ENCODE data around the gene CDH4. TPM values are rescaled to one million over a fixed set of nuclear protein-coding genes. Genes with fewer than 3 reads are reported as not detected.

CDH4 gene
- polyA plus RNA-seq, 1 donor (not counting 4 experiments of a cell fraction or from before 2014, with no cell fraction given) = 2.2 TPM

DNA sequence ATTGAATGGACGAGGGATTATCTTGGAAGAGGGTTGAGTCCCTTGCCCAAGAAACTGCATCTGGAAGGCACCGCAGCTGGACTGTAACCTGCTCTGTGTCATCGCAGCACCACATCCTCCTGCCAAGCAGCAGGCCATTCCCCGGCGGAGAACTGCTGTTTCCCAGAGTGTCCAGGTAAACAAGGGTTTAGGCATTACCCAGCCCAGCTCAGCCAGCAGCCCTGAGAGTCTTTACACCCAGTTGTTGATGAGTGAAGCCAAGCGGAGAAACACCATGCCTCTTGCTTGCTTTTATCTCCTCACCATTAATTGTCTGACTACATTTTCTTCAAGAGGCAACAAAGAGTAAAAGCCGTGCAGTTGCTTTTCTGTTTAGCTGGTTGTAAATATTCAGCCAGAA is 104.1 kb downstream of the CDH4 start:
- Histone ChIP-seq H3K4me2 (ENCODE audit: control insufficient read depth, extremely low read depth, insufficient read depth, low read depth, low read length) (no peak overlapping the region), H3K36me3 (ENCODE audit: control insufficient read depth in 2 of 2, extremely low read depth in 1 of 2, insufficient read depth in 2 of 2, low read length in 2 of 2) (peaks cover 0 to 4% of the 10 kb centered on the region in 2 experiments), H3K9me1 (ENCODE audit: control insufficient read depth, extremely low read depth, insufficient read depth, low read length) (peaks cover 4% of the 10 kb centered on the region), H3K9ac (ENCODE audit: control insufficient read depth, extremely low read depth, insufficient read depth, low read length) (no peak overlapping the region), H3K4me3 (ENCODE audit: control insufficient read depth in 2 of 3, extremely low read depth in 1 of 3, insufficient read depth in 2 of 3, low read depth in 1 of 3, low read length in 3 of 3) (no peak overlapping the region), H4K20me1 (ENCODE audit: control insufficient read depth, extremely low read depth, insufficient read depth, low read length) (peaks cover 14% of the 10 kb centered on the region), H3K79me2 (ENCODE audit: control insufficient read depth, insufficient read depth, low read length) (no peaks in the 10 kb centered on the region), H2AFZ (ENCODE audit: control insufficient read depth, low read length) (no peak overlapping the region), H3K27ac (ENCODE audit: control insufficient read depth, insufficient read depth, low read length) (no peak overlapping the region), H3K9me3 (ENCODE audit: control insufficient read depth, low read depth, low read length) (no peaks in the 10 kb centered on the region), H3K4me1 (ENCODE audit: control insufficient read depth, extremely low read depth, insufficient read depth, low read length) (peaks cover 30% of the 10 kb centered on the region), H3K27me3 (ENCODE audit: control insufficient read depth, extremely low read depth, insufficient read depth, low read length) (no peaks in the 10 kb centered on the region)
- dilution Hi-C loops (cut with MboI; ENCODE audit: extremely low pct_ligation_motif_present, low sequenced_read_pairs) = no loop called here
- DNase-seq (ENCODE audit: low read depth, low spot score) (no peak), FAIRE-seq (no peak)
- no peak for TF ChIP-seq EZH2 (IDR thresholded peaks at IDR 0.05; ENCODE audit: low read length)
- TF ChIP-seq, protein P1, sequence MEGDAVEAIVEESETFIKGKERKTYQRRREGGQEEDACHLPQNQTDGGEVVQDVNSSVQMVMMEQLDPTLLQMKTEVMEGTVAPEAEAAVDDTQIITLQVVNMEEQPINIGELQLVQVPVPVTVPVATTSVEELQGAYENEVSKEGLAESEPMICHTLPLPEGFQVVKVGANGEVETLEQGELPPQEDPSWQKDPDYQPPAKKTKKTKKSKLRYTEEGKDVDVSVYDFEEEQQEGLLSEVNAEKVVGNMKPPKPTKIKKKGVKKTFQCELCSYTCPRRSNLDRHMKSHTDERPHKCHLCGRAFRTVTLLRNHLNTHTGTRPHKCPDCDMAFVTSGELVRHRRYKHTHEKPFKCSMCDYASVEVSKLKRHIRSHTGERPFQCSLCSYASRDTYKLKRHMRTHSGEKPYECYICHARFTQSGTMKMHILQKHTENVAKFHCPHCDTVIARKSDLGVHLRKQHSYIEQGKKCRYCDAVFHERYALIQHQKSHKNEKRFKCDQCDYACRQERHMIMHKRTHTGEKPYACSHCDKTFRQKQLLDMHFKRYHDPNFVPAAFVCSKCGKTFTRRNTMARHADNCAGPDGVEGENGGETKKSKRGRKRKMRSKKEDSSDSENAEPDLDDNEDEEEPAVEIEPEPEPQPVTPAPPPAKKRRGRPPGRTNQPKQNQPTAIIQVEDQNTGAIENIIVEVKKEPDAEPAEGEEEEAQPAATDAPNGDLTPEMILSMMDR (optimal IDR thresholded peaks at IDR 0.05 in 1 of 3, IDR thresholded peaks at IDR 0.05 in 1 of 3, conservative IDR thresholded peaks at IDR 0.05 in 1 of 3; ENCODE audit: extremely low read depth in 1 of 3, insufficient read depth in 2 of 3, low read length in 3 of 3) = no peak

DNA sequence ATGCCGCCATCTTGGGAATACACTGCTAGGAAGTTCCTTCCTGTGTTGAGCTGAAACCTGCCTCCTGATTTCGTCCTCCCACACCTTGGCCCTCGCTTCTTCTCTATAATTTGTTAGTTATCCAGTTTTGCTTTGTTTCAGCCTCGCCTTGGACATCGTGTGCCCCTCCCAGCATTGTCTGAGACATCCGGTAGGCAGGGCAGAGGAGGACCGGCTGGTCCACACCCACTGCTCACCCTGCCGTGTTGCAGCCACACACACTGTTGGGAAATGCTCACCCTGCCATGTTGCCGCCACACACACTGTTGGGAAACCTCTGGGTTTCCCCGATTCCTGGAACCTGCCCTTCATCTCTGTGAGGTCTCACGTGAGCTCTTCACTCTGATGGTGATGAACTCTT is 105.1 kb downstream of the CDH4 start:
- DNase-seq (ENCODE audit: low read depth, low spot score) (no peak), FAIRE-seq (no peak)
- H3K36me3 ChIP-seq (ENCODE audit: control insufficient read depth in 2 of 2, extremely low read depth in 1 of 2, insufficient read depth in 2 of 2, low read length in 2 of 2) = peaks cover 4 to 7% of the 10 kb centered on the region in 2 experiments
- dilution Hi-C loops (cut with MboI; ENCODE audit: extremely low pct_ligation_motif_present, low sequenced_read_pairs) = no loop called here
- peaks cover 4% of the 10 kb centered on the region for H3K9me1 ChIP-seq (ENCODE audit: control insufficient read depth, extremely low read depth, insufficient read depth, low read length)
- H2AFZ ChIP-seq (ENCODE audit: control insufficient read depth, low read length) = no peak overlapping the region
- H3K79me2 ChIP-seq (ENCODE audit: control insufficient read depth, insufficient read depth, low read length) = no peaks in the 10 kb centered on the region
- peaks cover 30% of the 10 kb centered on the region for H3K4me1 ChIP-seq (ENCODE audit: control insufficient read depth, extremely low read depth, insufficient read depth, low read length)
- H3K9me3 ChIP-seq (ENCODE audit: control insufficient read depth, low read depth, low read length) = no peaks in the 10 kb centered on the region
- no peak overlapping the region for H3K4me2 ChIP-seq (ENCODE audit: control insufficient read depth, extremely low read depth, insufficient read depth, low read depth, low read length)
- no peak overlapping the region for H3K9ac ChIP-seq (ENCODE audit: control insufficient read depth, extremely low read depth, insufficient read depth, low read length)
- no peaks in the 10 kb centered on the region for H3K27me3 ChIP-seq (ENCODE audit: control insufficient read depth, extremely low read depth, insufficient read depth, low read length)
- no peak overlapping the region for H3K4me3 ChIP-seq (ENCODE audit: control insufficient read depth in 2 of 3, extremely low read depth in 1 of 3, insufficient read depth in 2 of 3, low read depth in 1 of 3, low read length in 3 of 3)
- peaks cover 13% of the 10 kb centered on the region for H4K20me1 ChIP-seq (ENCODE audit: control insufficient read depth, extremely low read depth, insufficient read depth, low read length)
- TF ChIP-seq EZH2 (IDR thresholded peaks at IDR 0.05; ENCODE audit: low read length) = no peak
- TF ChIP-seq, protein P1 (optimal IDR thresholded peaks at IDR 0.05 in 1 of 3, IDR thresholded peaks at IDR 0.05 in 1 of 3, conservative IDR thresholded peaks at IDR 0.05 in 1 of 3; ENCODE audit: extremely low read depth in 1 of 3, insufficient read depth in 2 of 3, low read length in 3 of 3) = no peak
- no peak overlapping the region for H3K27ac ChIP-seq (ENCODE audit: control insufficient read depth, insufficient read depth, low read length)

Data from keratinocyte (primary cell).